Neural cell (in vitro differentiated cells): Measurements from ENCODE around the gene IL11RA. TPM values are rescaled to one million over a fixed set of nuclear protein-coding genes. Genes with fewer than 3 reads are reported as not detected.

Experiments
- H2AFZ ChIP-seq: fragments of 200-600, 300-800 bp; sonication (generic), shearing (Covaris generic); 2 replicates; pipeline ENCODE4 v1.6.0; 2014; ENCODE audit warnings: low read depth, mild to moderate bottlenecking, antibody characterized with exemption, low read length, moderate library complexity
- H3F3A ChIP-seq: fragments of 200-600 bp; shearing (Covaris generic); 2 replicates; pipeline ENCODE4 v1.6.1; 2016; ENCODE audit warnings: mild to moderate bottlenecking, moderate library complexity, mixed read lengths, antibody characterized with exemption, low read length; ENCODE audit not compliant: insufficient read depth, poor library complexity, severe bottlenecking
- H3K27ac ChIP-seq: fragments of 200-600, 300-800 bp; sonication (generic), shearing (Covaris generic); 2 replicates; pipeline ENCODE4 v1.5.1; 2014; ENCODE audit warnings: mild to moderate bottlenecking, low read length, moderate library complexity
- H3K27me3 ChIP-seq: fragments of 300-800, 200-600 bp; sonication (generic), shearing (Covaris generic); 2 replicates; pipeline ENCODE4 v1.6.0; 2014; ENCODE audit warnings: mild to moderate bottlenecking, low read depth, low read length, moderate library complexity; ENCODE audit not compliant: insufficient read depth
- H3K36me3 ChIP-seq: fragments of 300-800, 200-600 bp; sonication (generic), shearing (Covaris generic); 2 replicates; pipeline ENCODE4 v1.5.1; 2014; ENCODE audit warnings: mild to moderate bottlenecking, antibody characterized with exemption, low read length, moderate library complexity; ENCODE audit not compliant: insufficient read depth
- H3K4me2 ChIP-seq: fragments of 300-800, 200-600 bp; sonication (generic), shearing (Covaris generic); 2 replicates; pipeline ENCODE4 v1.6.0; 2014; ENCODE audit warnings: mild to moderate bottlenecking, low read length
- H3K4me3 ChIP-seq: fragments of 300-800, 200-600 bp; sonication (generic), shearing (Covaris generic); 2 replicates; pipeline ENCODE4 v1.5.1; 2014; ENCODE audit warnings: mild to moderate bottlenecking, low read length, moderate library complexity
- H3K79me2 ChIP-seq: fragments of 200-600 bp; shearing (Covaris generic); replicated peaks from 2 replicates; pipeline ENCODE4 v1.6.0; 2014; ENCODE audit warnings: mild to moderate bottlenecking, low read length, moderate library complexity; ENCODE audit not compliant: insufficient read depth
- H3K9ac ChIP-seq: fragments of 300-800, 200-600 bp; sonication (generic), shearing (Covaris generic); 2 replicates; pipeline ENCODE4 v1.6.1; 2016; ENCODE audit warnings: mild to moderate bottlenecking, low read length, mixed read lengths
- H3K9me2 ChIP-seq: fragments of 200-600 bp; shearing (Covaris generic); 2 replicates; pipeline ENCODE4 v1.6.1; 2016; ENCODE audit warnings: mild to moderate bottlenecking, low read length, mixed read lengths; ENCODE audit not compliant: insufficient read depth
- H3K9me3 ChIP-seq: fragments of 200-600, 300-800 bp; sonication (generic), shearing (Covaris generic); 2 replicates; pipeline ENCODE4 v1.6.1; 2016; ENCODE audit warnings: mild to moderate bottlenecking, mixed run types, low read length, moderate library complexity, mixed read lengths
- H4K20me1 ChIP-seq: fragments of 200-600 bp; shearing (Covaris generic); 2 replicates; pipeline ENCODE4 v1.6.1; 2016; ENCODE audit warnings: mild to moderate bottlenecking, mixed run types; ENCODE audit not compliant: insufficient read depth
- CTCF ChIP-seq: fragments of 450-650 bp; IDR thresholded peaks from 2 replicates; pipeline ENCODE4 v1.5.1; 2014; ENCODE audit warnings: antibody characterized with exemption, mild to moderate bottlenecking, moderate library complexity; ENCODE audit not compliant: poor library complexity, severe bottlenecking
- EP300 ChIP-seq: fragments of 450-650 bp; conservative IDR thresholded peaks from 2 replicates; pipeline ENCODE4 v1.6.1; 2014; ENCODE audit warnings: antibody characterized with exemption, mild to moderate bottlenecking, moderate library complexity; ENCODE audit not compliant: poor library complexity, severe bottlenecking
- EZH2 ChIP-seq: fragments of 200-600, 300-800 bp; shearing (Covaris generic), sonication (generic); IDR thresholded peaks from 2 replicates; pipeline ENCODE4 v1.6.1; 2014; ENCODE audit warnings: antibody characterized with exemption, low read length, borderline replicate concordance, mild to moderate bottlenecking; ENCODE audit not compliant: insufficient read depth, poor library complexity, severe bottlenecking
- MXI1 ChIP-seq: fragments of 450-650 bp; conservative IDR thresholded peaks from 2 replicates; pipeline ENCODE4 v1.6.1; 2014; ENCODE audit warnings: antibody characterized with exemption, mild to moderate bottlenecking; ENCODE audit not compliant: poor library complexity, severe bottlenecking
- POLR2AphosphoS5 ChIP-seq: IDR thresholded peaks from 2 replicates; pipeline ENCODE4 v1.6.1; 2012
- RAD21 ChIP-seq: fragments of 450-650 bp; conservative IDR thresholded peaks from 2 replicates; pipeline ENCODE4 v1.6.1; 2014; ENCODE audit warnings: antibody characterized with exemption, mild to moderate bottlenecking, moderate library complexity
- SMC3 ChIP-seq: fragments of 450-650 bp; conservative IDR thresholded peaks from 2 replicates; pipeline ENCODE4 v1.6.1; 2014; ENCODE audit warnings: antibody characterized with exemption, mild to moderate bottlenecking, moderate library complexity; ENCODE audit not compliant: poor library complexity
- TAF1 ChIP-seq: IDR thresholded peaks from 2 replicates; pipeline ENCODE4 v1.6.1; 2012; ENCODE audit warnings: low read depth
- polyA plus RNA-seq: library from polyadenylated mRNA; depleted of rRNA; stranded (reverse); fragments of >200 nt; gene quantifications from 2 replicates; pipeline ENCODE4 v1.2.3, GENCODE V29; 2014
- TF ChIP-seq, protein P1 (sequence below): IDR thresholded peaks from 2 replicates; pipeline ENCODE4 v1.6.1; 2012; ENCODE audit warnings: borderline replicate concordance

IL11RA gene
- polyA plus RNA-seq, 1 donor from 2014 or later: 59.1 TPM

DNA sequence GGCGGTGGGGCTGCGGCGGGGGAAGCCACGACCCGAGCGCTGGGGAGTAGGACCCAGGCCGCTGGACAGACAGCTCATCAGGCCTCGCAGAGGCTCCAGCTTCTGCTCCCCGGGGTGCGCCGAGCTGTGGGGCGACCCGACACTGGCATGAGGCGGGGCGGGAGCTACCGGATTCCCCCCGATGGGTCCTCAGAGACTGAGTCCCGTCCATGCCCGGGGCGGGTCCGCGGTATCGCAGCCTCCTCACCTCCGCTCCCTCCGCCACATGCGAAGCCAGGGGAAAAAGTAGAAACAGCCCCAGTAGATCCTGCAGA is 13.0 kb downstream of the IL11RA start:
- Histone ChIP-seq H3K9ac (peak overlapping the region; percentile 94), H3K27ac (peak overlapping the region; percentile 14), H3K27me3 (no peaks in the 10 kb centered on the region), H2AFZ (peak overlapping the region; percentile 45), H3K79me2 (no peaks in the 10 kb centered on the region), H3K4me2 (no peak overlapping the region), H3K9me3 (no peaks in the 10 kb centered on the region), H4K20me1 (no peaks in the 10 kb centered on the region), H3K36me3 (no peaks in the 10 kb centered on the region), H3K4me3 (peak overlapping the region; percentile 92), H3K9me2 (no peaks in the 10 kb centered on the region), H3F3A (no peaks in the 10 kb centered on the region)
- TF ChIP-seq EZH2 (no peak), POLR2AphosphoS5 (no peak), RAD21 (no peak), MXI1 (no peak), EP300 (no peak), TAF1 (no peak), CTCF (no peak), SMC3 (no peak)
- TF ChIP-seq, protein P1, sequence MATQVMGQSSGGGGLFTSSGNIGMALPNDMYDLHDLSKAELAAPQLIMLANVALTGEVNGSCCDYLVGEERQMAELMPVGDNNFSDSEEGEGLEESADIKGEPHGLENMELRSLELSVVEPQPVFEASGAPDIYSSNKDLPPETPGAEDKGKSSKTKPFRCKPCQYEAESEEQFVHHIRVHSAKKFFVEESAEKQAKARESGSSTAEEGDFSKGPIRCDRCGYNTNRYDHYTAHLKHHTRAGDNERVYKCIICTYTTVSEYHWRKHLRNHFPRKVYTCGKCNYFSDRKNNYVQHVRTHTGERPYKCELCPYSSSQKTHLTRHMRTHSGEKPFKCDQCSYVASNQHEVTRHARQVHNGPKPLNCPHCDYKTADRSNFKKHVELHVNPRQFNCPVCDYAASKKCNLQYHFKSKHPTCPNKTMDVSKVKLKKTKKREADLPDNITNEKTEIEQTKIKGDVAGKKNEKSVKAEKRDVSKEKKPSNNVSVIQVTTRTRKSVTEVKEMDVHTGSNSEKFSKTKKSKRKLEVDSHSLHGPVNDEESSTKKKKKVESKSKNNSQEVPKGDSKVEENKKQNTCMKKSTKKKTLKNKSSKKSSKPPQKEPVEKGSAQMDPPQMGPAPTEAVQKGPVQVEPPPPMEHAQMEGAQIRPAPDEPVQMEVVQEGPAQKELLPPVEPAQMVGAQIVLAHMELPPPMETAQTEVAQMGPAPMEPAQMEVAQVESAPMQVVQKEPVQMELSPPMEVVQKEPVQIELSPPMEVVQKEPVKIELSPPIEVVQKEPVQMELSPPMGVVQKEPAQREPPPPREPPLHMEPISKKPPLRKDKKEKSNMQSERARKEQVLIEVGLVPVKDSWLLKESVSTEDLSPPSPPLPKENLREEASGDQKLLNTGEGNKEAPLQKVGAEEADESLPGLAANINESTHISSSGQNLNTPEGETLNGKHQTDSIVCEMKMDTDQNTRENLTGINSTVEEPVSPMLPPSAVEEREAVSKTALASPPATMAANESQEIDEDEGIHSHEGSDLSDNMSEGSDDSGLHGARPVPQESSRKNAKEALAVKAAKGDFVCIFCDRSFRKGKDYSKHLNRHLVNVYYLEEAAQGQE: no peak

- H3K36me3 ChIP-seq: no peaks in the 10 kb centered on the region
- H3K79me2 ChIP-seq: no peaks in the 10 kb centered on the region
- H4K20me1 ChIP-seq: no peaks in the 10 kb centered on the region
- TF ChIP-seq MXI1: peak; percentile 46
- no peak for TF ChIP-seq EZH2
- peak; percentile 35 for TF ChIP-seq EP300
- no peak for TF ChIP-seq RAD21
- TF ChIP-seq, protein P1: peak; percentile 61
- peak; percentile 11 for TF ChIP-seq SMC3
- no peak for TF ChIP-seq CTCF
- peak; percentile 82 for TF ChIP-seq POLR2AphosphoS5
- H3K27me3 ChIP-seq: no peaks in the 10 kb centered on the region
- peak overlapping the region; percentile 94 for H2AFZ ChIP-seq
- H3K4me3 ChIP-seq: peak overlapping the region; percentile 92
- H3K9ac ChIP-seq: peak overlapping the region; percentile 94
- H3K9me2 ChIP-seq: no peaks in the 10 kb centered on the region
- H3K4me2 ChIP-seq: peak overlapping the region; percentile 40
- no peaks in the 10 kb centered on the region for H3K9me3 ChIP-seq
- peak overlapping the region; percentile 83 for H3K27ac ChIP-seq
- H3F3A ChIP-seq: no peaks in the 10 kb centered on the region
These were observed 13.6 kb downstream of the IL11RA start for GRCh38 chr9:34665381-34666250.
